Body of pancreas (tissue), 4 donors: Measurements from ENCODE around the gene DOCK3.

Experiments used
- CTCF ChIP-seq, 7 experiments: fragments of 450-650 bp in 4 of 7; fragments of 200-600 bp in 3 of 7; sonication (generic) in 3 of 7; IDR thresholded peaks; one replicate each; pipeline ENCODE4 v1.5.1; 2016 to 2019; ENCODE audit warnings: antibody characterized with exemption in 7 of 7
- POLR2A ChIP-seq, 3 donors: fragments of 450-650 bp; IDR thresholded peaks; one replicate each; pipeline ENCODE4 v1.6.1; 2016; ENCODE audit warnings: antibody characterized with exemption in 3 of 3, mild to moderate bottlenecking in 2 of 3

DNA sequence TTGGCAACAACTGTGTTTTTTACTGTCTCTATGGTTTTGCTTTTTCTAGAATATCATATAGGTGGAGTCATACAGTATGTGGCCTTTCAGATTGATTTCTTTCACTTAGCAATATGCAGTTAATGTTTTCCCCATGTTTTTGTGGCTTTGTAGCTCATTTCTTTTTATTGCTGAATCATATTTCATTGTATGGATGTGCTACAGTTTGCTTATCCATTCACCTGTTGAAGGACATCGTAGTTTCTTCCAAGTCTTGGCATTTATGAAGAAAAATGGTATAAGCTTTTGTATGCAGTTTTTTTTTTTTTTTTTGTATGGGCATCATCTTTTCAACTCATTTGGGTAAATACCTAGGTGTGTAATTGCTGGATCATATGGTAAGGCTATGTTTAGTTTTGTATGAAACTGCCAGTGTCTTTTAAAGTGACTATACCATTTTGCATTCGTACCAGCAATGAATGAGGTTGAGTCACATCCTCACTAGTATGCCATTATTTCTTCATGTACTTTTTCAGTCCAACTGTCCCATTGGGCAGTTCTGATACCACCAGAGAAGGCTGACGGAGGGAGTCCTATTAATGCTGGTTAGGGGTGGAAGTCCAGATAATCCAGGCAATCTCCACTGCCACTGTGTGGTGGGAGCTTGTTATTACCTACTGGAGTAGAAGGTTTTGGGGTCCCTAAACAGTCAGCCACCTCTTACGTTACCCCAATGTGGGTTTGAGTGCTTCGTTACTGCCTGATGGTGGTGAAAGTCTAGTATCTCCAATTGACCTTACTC is 210.5 kb downstream of the DOCK3 start:
- TF ChIP-seq CTCF (IDR thresholded peaks at IDR 0.05) (no peak), POLR2A (IDR thresholded peaks at IDR 0.05) (no peak)
